GM18520 (cell line): Measurements from ENCODE around the gene CISD1.

Experiments
- ATAC-seq: cut with Tn5 transposase; IDR thresholded peaks from one replicate; pipeline ENCODE4 v1.9.1; 2021; ENCODE audit not compliant: unreplicated experiment

Gene CISD1

DNA sequence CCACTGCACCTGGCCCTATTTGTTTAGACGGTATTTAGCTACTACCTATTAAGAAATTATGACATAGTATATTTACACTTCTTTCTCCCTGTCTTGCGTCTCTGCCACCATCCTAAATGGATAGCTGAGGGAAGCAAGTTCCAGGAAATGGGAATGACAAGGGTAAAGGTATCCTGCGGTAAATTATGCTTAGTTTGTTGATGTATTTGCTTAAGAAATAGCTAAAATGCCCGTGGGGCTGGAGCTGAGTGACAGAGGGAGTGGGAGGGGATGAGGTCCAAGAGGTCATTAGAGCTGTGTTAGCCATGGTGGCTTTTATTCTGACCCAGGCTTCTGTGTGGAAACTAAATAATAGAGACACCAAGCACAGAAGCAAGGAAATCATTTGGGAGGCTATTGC is 36.9 kb downstream of the CISD1 start:
- ATAC-seq, result no peak

DNA sequence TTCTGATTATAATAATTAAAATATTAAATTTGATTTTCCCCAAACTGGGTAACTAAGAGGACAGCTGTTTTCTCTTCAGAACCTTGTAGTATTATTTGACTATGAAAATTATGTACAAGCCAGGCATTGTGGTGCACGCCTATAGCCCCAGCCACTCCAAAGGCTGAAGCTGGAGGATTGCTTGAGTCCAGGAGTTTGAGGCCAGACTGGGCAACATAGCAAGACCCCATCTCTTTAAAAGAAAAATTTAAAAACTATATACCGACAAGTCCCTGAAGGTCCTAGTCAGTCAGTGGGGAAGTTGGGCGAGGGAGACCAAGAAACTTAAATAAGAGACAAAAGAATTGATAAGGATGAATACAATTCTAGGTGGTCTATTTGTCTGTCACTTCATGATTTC is 38.7 kb downstream of the CISD1 start:
- no peak for ATAC-seq

DNA sequence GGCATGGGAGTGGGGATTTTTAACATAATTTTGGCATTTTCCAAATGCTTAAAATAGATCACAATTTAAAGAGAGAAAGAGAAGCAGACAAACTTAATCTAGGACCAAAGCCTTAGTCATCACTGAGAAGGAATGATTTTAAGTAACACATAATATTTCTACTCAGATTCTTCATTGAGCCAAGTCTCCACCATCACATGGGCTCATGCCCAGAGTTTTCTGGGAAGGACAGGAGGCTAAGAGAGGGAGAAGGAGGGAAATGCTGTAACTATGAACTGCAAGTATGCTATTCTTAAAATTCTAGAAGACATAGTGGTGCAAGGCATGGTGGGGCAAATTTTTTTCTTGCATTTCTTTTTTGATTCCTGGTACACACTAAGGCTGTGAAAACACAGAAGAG is 42.1 kb downstream of the CISD1 start:
- ATAC-seq, result no peak

DNA sequence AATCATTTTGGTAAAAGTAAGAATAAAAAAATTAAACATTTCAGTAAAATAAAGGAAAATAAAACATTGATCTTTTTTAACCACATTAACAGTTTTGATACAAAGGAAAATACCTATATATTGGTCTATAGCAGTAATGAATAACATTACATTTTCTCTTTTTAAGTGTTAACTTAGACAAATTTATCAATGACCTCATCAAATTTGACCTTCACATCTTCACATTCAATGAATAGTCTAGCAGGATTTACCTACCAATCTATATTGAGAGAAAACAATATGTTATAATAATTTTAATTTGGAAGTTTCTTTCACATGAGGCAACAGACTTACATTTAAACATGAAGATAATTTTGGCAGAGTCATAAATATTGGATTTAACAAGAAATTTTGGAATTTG is 47.9 kb downstream of the CISD1 start:
- ATAC-seq, result no peak

DNA sequence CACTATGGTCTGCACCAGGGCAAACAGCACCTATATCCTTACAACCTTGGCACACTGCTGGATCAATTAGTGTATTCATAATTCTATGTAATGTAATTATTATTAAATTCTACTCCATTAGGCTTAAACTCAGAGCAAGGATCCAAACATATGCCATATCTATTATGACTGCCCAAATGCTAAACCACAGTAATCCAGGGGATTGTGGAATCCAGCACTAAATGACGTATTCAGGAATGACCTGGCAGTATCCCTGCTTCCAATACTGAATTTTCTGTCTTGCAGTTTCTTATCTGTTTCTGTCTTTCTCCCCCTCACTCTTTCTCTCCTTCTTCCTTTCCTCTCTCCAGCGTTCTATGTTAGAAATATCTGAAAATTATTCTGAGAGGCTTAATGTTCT is 49.4 kb downstream of the CISD1 start:
- ATAC-seq, result no peak

DNA sequence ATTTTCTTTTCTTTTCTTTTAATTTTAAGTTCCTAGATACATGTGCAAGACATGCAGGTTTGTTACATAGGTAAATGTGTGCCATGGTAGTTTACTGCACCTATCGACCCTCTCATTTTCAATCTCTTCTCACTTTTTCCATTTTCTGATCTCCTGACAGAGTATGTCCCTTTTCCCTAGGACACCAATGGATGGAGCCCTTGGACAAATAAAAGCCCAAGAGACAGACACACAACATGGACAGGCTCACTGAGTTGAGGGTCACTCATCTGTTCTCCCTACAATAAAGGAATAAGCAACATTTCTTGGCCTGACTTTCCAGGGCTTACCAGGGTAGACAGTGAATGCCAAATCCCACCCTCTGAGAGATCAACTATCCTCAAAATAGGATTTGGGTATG is 50.6 kb downstream of the CISD1 start:
- ATAC-seq, result no peak

DNA sequence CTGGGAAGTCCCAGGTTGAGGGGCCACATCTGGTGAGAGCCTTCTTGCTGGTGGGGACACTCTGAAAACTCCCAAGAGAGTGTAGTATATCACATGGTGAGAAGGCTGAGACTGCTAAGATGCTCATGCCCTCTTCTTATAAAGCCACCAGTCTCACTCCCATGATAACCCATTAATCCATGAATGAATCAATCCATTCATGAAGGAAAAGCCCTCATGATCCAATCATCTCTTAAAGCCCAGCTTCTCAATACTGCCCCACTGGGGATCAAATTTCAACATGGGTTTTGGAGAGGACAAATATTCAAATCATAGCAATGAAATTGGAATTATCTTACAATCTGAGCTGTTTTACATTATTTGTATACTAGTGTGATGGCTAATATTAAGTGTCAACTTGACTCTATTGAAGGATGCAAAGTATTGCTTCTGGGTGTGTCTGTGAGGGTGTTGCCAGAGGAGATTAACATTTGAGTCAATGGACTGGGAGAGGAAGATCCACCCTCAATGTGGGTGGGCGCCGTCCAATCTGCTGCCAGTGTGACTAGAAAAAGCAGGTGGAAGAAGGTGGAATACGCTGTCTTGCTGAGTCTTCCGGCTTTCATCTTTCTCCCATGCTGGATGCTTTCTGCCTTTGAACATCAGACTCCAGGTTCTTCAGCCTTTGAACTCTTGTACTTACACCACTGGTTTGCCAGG is 51.5 kb downstream of the CISD1 start:
- ATAC-seq, result no peak

DNA sequence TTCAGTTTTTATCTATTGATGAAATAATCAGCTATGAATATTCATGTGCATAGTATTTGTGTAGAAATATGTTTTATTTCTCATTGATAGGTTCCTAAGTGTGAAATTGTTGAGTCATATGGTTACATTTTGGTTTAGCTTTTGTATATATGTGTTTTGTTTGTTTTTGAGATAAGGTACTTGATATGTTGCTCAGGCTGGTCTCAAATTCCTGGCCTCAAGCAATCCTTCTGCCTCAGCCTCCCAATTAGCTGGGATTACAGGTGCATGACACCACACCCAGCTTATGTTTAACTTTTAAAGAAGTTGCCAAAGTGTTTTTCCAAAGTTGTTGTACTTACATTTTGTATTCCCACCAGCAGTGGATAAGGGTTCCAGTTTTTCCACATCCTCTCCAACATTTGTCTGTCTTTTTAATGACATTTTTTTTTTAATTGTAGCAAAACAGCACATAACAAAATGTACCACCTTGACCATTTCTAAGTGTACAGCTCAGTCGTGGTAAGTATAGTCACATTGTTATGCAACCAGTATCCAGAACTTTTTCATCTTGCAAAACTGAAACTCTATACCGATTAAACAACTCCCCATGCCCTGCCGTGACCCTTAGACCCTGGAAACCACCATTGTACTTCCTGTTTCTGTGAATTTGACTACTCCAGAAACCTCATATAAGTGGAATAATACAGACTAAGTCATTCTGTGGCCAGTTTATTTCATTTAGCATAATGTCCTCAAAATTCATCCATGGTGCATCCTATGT is 53.3 kb downstream of the CISD1 start:
- ATAC-seq, result peak; percentile 86

DNA sequence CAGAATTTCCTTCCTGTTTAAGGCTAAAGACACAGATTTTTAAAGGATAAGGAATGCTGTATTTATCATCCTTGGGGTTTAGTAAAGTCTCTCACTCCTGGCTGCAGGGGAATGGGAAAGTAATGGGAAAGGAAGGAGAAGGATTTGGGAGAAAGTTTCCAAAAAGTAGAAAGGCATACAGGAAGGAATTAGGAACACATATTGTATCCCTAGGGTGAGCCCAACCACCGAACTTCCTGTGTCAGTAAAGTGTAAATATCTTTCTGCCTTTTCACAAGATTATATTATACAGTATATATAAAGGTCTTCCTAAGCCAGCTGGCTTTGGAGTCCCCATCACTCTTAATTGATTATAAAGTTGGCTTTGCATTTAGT is 53.9 kb downstream of the CISD1 start:
- ATAC-seq, result no peak

DNA sequence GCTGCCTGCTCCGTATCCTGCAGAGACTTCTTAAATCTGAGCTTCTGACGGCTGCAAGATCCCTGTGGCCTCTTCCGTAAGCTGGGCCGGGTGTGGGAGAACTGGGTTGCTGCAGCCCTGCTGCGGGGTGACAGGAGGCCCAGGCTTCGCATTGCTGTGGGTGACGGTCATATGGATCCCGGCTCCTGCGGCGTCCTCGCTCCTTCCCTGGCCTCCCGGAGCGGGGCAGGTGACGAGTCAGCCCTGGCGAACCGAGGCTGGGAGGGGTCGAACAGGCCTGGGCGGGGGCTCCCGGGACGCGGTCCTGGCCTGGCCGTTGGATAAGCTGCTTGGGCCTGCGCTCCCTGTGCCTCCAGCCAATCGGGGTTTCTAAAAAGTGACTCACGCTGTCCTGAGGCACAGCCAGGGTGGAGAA is 58.0 kb downstream of the CISD1 start:
- ATAC-seq, result no peak

DNA sequence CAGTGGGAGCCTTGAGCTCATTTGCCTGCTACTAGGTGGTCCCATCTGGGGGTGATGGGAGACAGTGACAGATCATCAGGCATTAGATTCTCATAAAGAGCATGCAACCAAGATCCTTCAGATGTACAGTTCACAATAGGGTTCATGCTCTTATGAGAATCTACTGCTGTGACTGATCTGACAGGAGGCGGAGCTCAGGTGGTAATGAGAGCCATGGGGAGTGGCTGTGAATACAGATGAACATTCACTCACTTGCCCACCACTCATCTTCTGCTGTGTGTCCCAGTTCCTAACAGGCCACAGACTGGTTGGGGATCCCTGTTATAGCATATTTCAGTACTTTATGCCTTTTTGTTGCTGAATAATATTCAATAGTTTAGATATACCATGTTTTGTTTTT is 59.3 kb downstream of the CISD1 start:
- no peak for ATAC-seq

DNA sequence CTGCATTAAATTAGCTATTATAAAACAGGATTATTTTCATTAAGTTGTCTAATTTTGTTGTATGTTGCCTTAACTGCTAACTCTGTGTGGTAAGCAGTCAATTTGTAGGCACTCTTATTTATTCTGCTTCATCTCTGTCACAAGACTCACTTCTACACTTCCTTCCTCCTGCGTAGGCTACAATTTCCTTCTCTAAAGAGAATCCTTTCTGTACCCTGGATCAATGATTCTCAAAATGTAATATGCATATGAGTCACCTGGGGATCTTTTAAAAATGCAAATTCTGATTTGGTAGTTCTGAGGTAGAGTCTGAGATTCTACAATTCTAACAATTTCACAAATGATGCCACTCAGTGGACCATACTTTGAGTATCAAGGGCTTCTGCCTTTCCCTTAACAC is 61.5 kb downstream of the CISD1 start:
- ATAC-seq, result no peak

DNA sequence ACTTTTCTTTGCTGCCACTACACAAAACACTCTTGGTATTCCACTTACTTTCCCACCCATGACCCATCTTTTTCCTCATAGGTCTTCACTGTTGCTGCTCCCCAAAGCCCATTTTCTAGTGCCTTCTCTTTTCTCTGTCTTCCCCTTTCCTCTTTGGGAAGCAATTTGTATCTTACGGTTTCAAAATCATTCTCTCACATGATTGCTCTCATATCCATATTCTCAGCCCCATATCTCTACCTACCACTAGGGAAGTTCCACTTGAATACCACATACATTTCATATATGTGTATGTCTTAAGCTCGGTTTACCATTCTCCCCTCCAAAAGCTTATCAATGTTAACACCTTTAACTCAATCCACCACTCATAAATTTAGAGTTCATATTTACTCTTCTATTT is 62.7 kb downstream of the CISD1 start:
- ATAC-seq, result no peak

DNA sequence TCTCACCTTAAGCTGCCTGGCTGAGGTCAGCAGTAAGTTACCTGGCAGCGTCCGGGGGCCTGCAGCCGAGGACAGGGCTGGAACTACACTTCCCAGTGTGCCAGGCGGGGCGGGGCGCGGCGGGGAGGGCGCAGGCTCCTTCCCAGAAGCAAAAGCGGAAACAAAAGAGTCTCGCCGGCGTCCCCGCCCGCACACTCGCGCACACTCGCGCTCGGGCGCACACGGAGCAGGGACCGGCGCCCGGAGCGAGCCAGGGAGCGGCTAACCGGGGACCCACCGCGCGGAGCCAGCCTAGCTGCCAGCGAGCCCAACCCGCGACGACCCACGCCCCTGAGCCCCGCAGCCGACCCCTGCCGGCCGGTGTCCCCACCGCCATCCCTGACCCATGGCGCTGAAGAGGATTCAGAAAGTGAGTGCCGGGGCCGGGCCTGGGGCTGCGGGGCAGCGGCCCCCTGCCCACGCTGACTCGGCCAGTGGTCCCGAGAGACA is 65.9 kb downstream of the CISD1 start, which contains the start of gene UBE2D1:
Gene UBE2D1 (plus strand): TSS at position 190 of the 489 bp plus-strand sequence. CDS start 196 bp downstream, at position 386.
- peak; percentile 90 for ATAC-seq

DNA sequence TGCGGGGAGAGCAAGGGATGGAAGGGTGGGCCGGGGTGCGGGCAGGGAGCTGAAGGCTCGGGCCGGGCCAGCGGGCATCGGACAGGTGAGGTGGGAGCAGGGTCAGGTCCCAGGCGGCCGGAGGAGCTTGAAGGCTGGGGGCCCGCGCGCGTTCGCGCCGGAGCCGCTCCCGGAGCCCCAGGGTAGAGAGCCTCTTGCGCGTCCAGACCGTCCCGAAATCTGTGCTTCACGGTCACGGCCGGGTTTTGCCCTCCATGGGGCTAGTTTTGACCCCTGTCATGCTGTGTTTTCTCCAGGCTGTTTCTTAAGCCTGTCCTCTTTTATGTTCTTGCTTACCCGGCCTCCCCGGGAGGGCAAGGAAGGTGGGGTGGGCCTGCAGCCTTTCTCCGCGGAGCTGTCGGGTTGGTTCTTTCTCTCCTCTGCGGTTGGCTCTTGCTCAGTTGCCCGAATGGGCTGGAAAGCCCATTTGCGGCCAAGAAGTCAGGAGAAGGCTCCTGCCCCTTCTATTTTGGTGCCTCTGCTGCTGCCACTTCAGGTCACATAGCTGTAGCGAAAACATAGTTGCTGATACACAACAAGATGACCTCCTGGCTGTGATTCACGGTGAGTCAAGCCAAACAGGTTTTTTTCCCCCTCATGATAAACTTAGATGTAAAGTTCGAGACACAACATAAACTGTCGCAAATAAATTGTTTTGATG is 66.5 kb downstream of the CISD1 start:
- peak; percentile 25 for ATAC-seq

DNA sequence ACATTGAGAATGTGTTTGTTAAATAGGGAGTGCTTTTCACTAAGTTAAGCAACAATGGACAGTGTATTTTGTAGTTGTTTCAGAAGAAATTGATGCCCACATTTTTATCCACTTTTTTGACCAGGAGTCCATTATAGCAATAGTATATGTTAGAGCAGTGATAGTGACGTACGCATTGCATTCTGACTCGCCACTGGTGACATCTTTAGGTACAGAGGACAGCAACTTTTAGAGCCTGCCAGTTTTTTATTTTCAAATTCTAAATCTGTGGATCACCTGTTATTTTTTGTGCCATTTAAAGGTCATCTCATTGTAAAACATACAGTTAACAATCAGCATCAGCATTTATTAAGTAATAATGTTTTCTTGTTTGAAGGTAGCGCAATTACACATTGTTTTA is 67.3 kb downstream of the CISD1 start:
- ATAC-seq, result no peak
